Large intestine (tissue), 12 donors: ENCODE data around the gene NMNAT1. TPM values are rescaled to one million over a fixed set of nuclear protein-coding genes. Genes with fewer than 3 reads are reported as not detected.

Source experiments
- DNase-seq, 2 donors: peaks; one replicate each; pipeline versions ENCODE4 v3.0.0 to v3.0.0-alpha.2; 2013
- H3K27ac ChIP-seq: one replicate; pipeline ENCODE4 v1.5.1; 2013; ENCODE audit warnings: low read length
- H3K27me3 ChIP-seq: 2 replicates; pipeline ENCODE4 v1.6.1; 2013; ENCODE audit warnings: low read length; ENCODE audit not compliant: control insufficient read depth, insufficient read depth
- H3K36me3 ChIP-seq: 2 replicates; pipeline ENCODE4 v1.6.1; 2013; ENCODE audit warnings: low read length; ENCODE audit not compliant: control insufficient read depth, insufficient read depth
- H3K4me1 ChIP-seq: one replicate; pipeline ENCODE4 v1.6.1; 2013; ENCODE audit warnings: low read length; ENCODE audit not compliant: control insufficient read depth, insufficient read depth
- H3K4me3 ChIP-seq: one replicate; pipeline ENCODE4 v1.5.1; 2013; ENCODE audit warnings: low read length
- H3K9me3 ChIP-seq: one replicate; pipeline ENCODE4 v1.6.1; 2013; ENCODE audit warnings: mild to moderate bottlenecking, low read depth, low read length, moderate library complexity; ENCODE audit not compliant: control insufficient read depth
- WGBS: methylation state at CpG from one replicate; pipeline ENCODE4 v1.1.5; 2013; ENCODE audit warnings: low lambda C conversion rate; ENCODE audit not compliant: insufficient coverage; 5-methylcytosine and 5-hydroxymethylcytosine counted together
- long read RNA-seq, 11 donors: transcript quantifications; one replicate each; lab custom pipeline, GENCODE V29; 2026
- polyA plus RNA-seq: library from polyadenylated mRNA; unstranded; fragments of 120-200 nt; gene quantifications from one replicate; pipeline ENCODE4 v1.2.1, GENCODE V29; 2013

The NMNAT1 gene
- polyA plus RNA-seq: 15.2 TPM
- long read RNA-seq, donor 1, partial matches to known transcripts: 0 of 2 reads
- long read RNA-seq, donor 1, other reads (novel, unspliced or antisense): 0 of 2 reads
- long read RNA-seq, donor 2, partial matches to known transcripts: 0 of 1 reads
- long read RNA-seq, donor 2, other reads (novel, unspliced or antisense): 0 of 1 reads
- long read RNA-seq, donor 3: 0 reads
- long read RNA-seq, donor 4: 0 reads
- long read RNA-seq, donor 5, partial matches to known transcripts: 0 of 1 reads
- long read RNA-seq, donor 5, other reads (novel, unspliced or antisense): 0 of 1 reads
- long read RNA-seq, donor 6, partial matches to known transcripts: 0 of 3 reads
- long read RNA-seq, donor 6, other reads (novel, unspliced or antisense): 0 of 3 reads
- long read RNA-seq, donor 7, partial matches to known transcripts: 0 of 2 reads
- long read RNA-seq, donor 7, other reads (novel, unspliced or antisense): 0 of 2 reads
- long read RNA-seq, donor 8, transcript NMNAT1-201 (5 exons, 3,781 nt): major isoform, 6 of 7 reads
- long read RNA-seq, donor 8, partial matches to known transcripts: 0 of 7 reads
- long read RNA-seq, donor 8, other reads (novel, unspliced or antisense): 0 of 7 reads
- long read RNA-seq, donor 9: 0 reads
- long read RNA-seq, donor 10, transcript NMNAT1-201 (5 exons, 3,781 nt): major isoform, 5 of 5 reads
- long read RNA-seq, donor 10, partial matches to known transcripts: 0 of 5 reads
- long read RNA-seq, donor 10, other reads (novel, unspliced or antisense): 0 of 5 reads
- long read RNA-seq, donor 11, partial matches to known transcripts: 0 of 2 reads
- long read RNA-seq, donor 11, other reads (novel, unspliced or antisense): 0 of 2 reads

GRCh38 chr1:9942939-9943788, at the start of gene NMNAT1, which contains the start of gene LZIC:
NMNAT1 (plus strand) TSS chr1:9943475; CDS start chr1:9972074, 28,599 bp downstream.
LZIC (minus strand) TSS chr1:9943391; CDS start chr1:9936619, 6,772 bp downstream.
- no peaks in the 10 kb centered on the region for H3K9me3 ChIP-seq
- H3K27me3 ChIP-seq: no peaks in the 10 kb centered on the region
- WGBS: no CpG with 5 or more reads among the region's 53 CpGs
- peak; percentile 93 to 96 for DNase-seq
- H3K36me3 ChIP-seq: peaks cover 2% of the 10 kb centered on the region
- H3K4me3 ChIP-seq: peak within 1 kb of the TSS; percentile 72
- peaks cover 3% of the 10 kb centered on the region for H3K4me1 ChIP-seq
- peak within 1 kb of the TSS; percentile 94 for H3K27ac ChIP-seq

- no peak for DNase-seq
- Histone ChIP-seq H3K4me1 (no peaks in the 10 kb centered on the region), H3K27ac (no peak overlapping the region), H3K4me3 (no peak overlapping the region), H3K9me3 (no peaks in the 10 kb centered on the region), H3K36me3 (peaks cover 3% of the 10 kb centered on the region), H3K27me3 (no peaks in the 10 kb centered on the region)
- WGBS: no CpG with 5 or more reads among the region's 3 CpGs
These were observed 49.2 kb upstream of the NMNAT1 start for GRCh38 chr1:9894115-9894514.

- Histone ChIP-seq H3K4me1 (peaks cover 12% of the 10 kb centered on the region), H3K4me3 (no peak overlapping the region), H3K36me3 (no peaks in the 10 kb centered on the region), H3K27me3 (no peaks in the 10 kb centered on the region), H3K9me3 (no peaks in the 10 kb centered on the region), H3K27ac (peak overlapping the region; percentile 15)
- no CpG with 5 or more reads among the region's 18 CpGs for WGBS
- peak; percentile 60 to 75 for DNase-seq
These were observed 42.9 kb upstream of the NMNAT1 start for GRCh38 chr1:9900142-9901043.

GRCh38 chr1:9901148-9902059, 41.9 kb upstream of the NMNAT1 start:
- Histone ChIP-seq H3K27ac (no peak overlapping the region), H3K4me1 (peaks cover 12% of the 10 kb centered on the region), H3K27me3 (no peaks in the 10 kb centered on the region), H3K4me3 (no peak overlapping the region), H3K9me3 (no peaks in the 10 kb centered on the region), H3K36me3 (no peaks in the 10 kb centered on the region)
- DNase-seq: no peak
- no CpG with 5 or more reads among the region's 9 CpGs for WGBS

- no peaks in the 10 kb centered on the region for H3K27me3 ChIP-seq
- H3K36me3 ChIP-seq: no peaks in the 10 kb centered on the region
- H3K4me1 ChIP-seq: peaks cover 12% of the 10 kb centered on the region
- no peaks in the 10 kb centered on the region for H3K9me3 ChIP-seq
- WGBS: no CpG with 5 or more reads among the region's 6 CpGs
- H3K4me3 ChIP-seq: no peak overlapping the region
- DNase-seq: no peak
- H3K27ac ChIP-seq: no peak overlapping the region
These were observed 41.2 kb upstream of the NMNAT1 start for GRCh38 chr1:9902060-9902452.

- H3K4me1 ChIP-seq: peaks cover 16% of the 10 kb centered on the region
- WGBS: 100% methylated on average over 1 of the region's 9 CpGs
These were observed 39.3 kb upstream of the NMNAT1 start for GRCh38 chr1:9903801-9904527.

GRCh38 chr1:9904596-9904995, 38.7 kb upstream of the NMNAT1 start:
- no peaks in the 10 kb centered on the region for H3K36me3 ChIP-seq
- no peak overlapping the region for H3K27ac ChIP-seq
- DNase-seq: no peak
- no CpG with 5 or more reads among the region's 3 CpGs for WGBS
- no peaks in the 10 kb centered on the region for H3K27me3 ChIP-seq
- H3K4me3 ChIP-seq: no peak overlapping the region
- H3K9me3 ChIP-seq: no peaks in the 10 kb centered on the region
- peaks cover 20% of the 10 kb centered on the region for H3K4me1 ChIP-seq

More at GRCh38 chr1:9903801-9904527, 39.3 kb upstream of the NMNAT1 start:
- Histone ChIP-seq H3K9me3 (no peaks in the 10 kb centered on the region), H3K27me3 (no peaks in the 10 kb centered on the region), H3K27ac (no peak overlapping the region), H3K4me3 (no peak overlapping the region), H3K36me3 (no peaks in the 10 kb centered on the region)
- DNase-seq: no peak

GRCh38 chr1:9905010-9905409, 38.3 kb upstream of the NMNAT1 start:
- DNase-seq: no peak
- Histone ChIP-seq H3K27me3 (no peaks in the 10 kb centered on the region), H3K4me3 (no peak overlapping the region), H3K9me3 (no peaks in the 10 kb centered on the region), H3K27ac (no peak overlapping the region), H3K36me3 (no peaks in the 10 kb centered on the region), H3K4me1 (peaks cover 20% of the 10 kb centered on the region)
- WGBS: 73% methylated on average over 2 of the region's 4 CpGs
